HG03280 (cell line): ENCODE results near the gene RPS6KB1.
A peak's percentile ranks its signal among the peaks of the same experiment; 100 is the strongest.
"Not testable (repeated sequence)": the region's sequence is repeated elsewhere in the genome, so short reads cannot be mapped to it uniquely, and the experiment has no call there.

ENCODE experiments used
- ATAC-seq: cut with Tn5 transposase; IDR thresholded peaks from one replicate; pipeline ENCODE4 v1.9.1; 2021; ENCODE audit warnings: mild to moderate bottlenecking, moderate library complexity; ENCODE audit not compliant: unreplicated experiment

RPS6KB1 gene

DNA sequence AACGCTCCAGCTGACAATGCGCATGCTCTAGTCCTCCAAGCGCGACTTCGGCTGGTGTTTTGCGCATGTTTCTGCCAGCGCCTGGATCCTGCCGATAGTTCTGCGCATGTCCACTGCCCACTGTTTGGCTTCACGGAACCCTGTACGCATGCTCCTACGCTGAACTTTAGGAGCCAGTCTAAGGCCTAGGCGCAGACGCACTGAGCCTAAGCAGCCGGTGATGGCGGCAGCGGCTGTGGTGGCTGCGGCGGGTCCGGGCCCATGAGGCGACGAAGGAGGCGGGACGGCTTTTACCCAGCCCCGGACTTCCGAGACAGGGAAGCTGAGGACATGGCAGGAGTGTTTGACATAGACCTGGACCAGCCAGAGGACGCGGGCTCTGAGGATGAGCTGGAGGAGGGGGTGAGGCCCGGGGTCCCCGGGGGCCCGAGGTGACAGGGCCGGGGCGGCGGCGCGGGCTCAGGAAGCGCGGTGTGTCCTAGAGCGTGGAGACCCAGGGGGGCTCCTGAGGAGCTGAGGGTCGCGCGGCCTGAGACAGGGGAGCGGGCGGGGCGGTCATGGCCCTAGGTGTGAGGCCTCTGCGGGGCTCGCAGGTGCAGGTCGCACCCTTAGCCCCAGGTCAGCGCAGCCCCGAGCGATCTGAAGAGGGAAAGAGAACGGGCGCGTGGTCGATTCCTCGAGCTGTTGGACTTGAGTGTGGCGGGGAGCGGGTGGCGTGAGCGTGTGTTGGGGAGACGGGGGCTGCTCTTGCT, at the start of gene RPS6KB1, which contains the start of gene TUBD1:
TSS of gene RPS6KB1 (plus strand) at position 198 of the 752 bp plus-strand sequence. CDS start at position 262, 64 bp downstream.
TSS of gene TUBD1 (minus strand) at position 20 of the 752 bp plus-strand sequence. CDS start 1,941 bp downstream, outside the sequence.
- peak; percentile 88 for ATAC-seq

DNA sequence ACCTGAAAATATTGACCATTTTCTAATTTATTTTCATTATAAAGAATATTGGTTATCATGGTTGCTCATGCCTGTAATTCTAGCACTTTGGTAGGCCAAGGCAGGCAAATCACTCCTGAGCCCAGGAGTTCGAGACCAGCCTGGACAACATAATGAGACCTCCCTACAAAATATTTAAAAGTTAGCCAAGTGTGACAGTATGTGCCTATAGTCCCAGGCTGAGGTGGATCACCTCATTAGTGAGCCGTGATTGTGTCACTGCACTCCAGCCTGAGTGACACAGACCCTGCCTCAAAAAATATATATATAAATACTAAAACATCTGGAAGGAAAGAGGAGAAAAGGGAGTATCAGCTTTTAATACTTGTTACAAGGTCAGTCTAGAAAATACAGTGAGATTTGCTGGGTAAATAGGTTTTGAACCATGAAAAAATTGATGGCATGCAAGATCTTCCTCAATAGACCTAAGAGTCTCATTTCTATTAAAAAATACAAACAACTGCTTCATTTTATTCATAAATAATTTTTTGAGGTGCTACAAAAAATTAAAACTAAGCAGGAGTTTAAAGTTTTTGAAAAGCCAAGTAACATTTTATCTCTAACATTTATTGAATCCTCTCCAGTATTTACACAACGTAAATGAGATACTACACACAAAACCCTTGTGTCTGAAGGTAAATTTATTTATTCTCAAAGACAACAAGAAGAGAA, 47.9 kb upstream of the RPS6KB1 start:
- ATAC-seq = no peak

DNA sequence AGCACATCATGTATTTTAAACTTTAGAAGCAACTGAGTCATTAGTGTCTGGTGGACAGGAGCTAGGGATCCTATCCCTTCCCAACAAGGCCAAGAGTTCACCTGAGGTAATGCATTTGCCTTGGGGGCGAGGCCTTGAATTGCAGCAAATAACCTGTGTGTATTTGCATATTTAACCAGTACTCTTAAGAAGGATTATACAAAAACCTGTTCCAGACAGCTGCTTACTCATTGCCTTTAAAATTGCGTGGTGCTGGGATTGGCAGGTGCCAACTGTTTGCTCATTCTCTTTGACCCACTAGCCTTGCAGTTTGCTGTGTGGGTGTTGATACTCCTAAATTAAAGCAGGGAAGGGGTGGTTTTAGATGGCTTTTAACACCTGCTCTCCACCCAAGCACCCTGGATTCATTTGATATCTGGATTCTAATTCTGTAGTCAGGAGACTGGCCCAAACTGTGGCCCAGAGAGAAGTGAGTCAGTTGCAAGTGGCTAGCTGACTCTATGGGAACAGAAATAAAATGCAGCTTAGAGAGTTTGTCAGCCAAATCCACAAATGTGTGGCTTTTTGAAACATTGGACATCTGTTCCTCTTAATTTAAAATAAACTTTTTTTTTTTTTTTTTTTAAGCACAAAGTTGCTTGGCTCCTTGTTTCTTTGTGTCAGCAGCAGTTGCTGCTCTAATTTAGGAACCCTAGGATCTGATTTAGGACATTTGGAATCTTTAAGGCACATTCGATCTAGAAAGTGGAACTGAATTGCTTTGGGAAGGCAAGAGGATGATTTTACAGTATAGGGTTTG, 47.1 kb upstream of the RPS6KB1 start:
- no peak for ATAC-seq

DNA sequence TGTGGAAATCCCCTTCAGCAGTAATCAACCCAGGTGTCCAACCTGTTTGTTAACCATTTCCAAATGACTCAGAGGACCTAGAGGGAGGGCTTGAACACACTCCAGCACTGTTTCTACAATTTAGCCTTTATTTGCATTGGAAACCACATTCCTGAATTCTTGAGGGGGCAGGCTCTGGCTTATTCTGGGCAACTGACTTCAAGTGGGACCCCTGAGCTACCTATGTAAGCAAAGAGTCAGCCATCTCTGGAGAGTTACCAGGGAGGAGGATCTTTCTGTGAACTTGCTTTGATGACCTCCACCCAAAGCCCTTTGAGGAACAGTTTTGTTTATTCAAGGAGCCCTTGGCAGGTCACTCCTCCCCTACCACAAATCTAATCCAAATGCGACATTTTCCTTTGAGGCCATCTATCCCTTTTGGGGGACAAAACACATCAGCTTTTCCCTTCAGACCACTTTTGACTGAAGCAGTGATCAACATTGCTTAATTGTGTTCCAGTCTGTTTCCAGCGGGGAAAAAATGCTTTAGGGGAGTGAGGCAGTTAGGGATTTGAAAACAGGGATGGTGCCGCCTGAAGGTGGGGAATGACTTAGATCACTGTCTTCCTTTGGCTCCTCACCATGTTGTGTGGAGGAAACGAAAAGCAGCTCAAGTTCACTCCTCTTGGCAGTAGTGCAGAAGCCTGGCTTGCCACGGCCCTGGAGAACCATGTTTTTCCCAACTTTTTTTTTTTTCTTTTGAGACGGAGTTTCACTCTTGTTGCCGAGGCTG, 46.3 kb upstream of the RPS6KB1 start:
- ATAC-seq = no peak

DNA sequence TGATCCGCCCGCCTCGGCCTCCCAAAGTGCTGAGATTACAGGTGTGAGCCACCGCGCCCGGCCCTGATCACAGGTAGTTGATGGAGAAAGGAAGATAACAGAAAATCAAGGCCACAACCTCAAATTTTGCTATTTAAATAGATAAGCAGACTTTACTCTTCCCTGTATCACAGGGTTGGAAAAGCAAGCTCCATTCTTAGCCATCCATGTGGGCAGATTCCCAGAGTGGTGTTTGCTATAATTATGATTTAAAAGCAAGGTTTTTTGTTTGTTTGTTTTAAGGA, 44.6 kb upstream of the RPS6KB1 start:
- no peak for ATAC-seq

DNA sequence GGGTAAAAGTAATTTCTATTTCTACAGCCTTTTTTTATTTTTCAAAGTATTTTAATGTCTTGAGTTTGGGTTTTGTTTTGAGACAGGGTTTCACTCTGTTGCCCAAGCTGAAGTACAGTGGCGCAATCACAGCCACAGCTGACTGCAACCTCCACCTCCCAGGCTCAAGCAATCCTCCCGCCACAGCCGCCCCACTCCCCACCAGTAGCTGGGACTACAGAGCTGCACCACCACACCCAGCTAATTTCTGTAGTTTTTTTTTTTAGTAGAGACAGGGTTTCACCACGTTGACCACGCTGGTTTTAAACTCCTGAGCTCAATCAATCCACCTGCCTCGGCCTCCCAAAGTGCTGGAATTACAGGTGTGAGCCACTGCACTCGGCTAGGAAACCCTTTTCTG, 44.1 kb upstream of the RPS6KB1 start:
- ATAC-seq = no peak

DNA sequence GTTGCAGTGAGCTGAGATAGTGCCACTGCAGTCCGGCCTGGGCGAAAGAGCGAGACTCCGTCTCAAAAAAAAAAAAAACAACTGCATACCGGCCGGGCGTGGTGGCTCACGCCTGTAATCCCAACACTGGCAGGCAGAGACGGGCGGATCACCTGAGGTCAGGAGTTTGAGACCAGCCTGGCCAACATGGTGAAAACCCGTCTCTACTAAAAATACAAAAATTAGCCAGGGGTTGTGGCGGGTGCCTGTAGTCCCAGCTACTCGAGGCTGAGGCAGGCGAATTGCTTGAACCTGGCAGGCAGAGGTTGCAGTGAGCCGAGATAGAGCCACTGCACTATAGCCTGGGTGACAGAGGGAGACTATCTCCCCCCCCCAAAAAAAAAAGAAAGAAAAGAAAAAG, 42.6 kb upstream of the RPS6KB1 start:
- ATAC-seq = not testable (repeated sequence)

DNA sequence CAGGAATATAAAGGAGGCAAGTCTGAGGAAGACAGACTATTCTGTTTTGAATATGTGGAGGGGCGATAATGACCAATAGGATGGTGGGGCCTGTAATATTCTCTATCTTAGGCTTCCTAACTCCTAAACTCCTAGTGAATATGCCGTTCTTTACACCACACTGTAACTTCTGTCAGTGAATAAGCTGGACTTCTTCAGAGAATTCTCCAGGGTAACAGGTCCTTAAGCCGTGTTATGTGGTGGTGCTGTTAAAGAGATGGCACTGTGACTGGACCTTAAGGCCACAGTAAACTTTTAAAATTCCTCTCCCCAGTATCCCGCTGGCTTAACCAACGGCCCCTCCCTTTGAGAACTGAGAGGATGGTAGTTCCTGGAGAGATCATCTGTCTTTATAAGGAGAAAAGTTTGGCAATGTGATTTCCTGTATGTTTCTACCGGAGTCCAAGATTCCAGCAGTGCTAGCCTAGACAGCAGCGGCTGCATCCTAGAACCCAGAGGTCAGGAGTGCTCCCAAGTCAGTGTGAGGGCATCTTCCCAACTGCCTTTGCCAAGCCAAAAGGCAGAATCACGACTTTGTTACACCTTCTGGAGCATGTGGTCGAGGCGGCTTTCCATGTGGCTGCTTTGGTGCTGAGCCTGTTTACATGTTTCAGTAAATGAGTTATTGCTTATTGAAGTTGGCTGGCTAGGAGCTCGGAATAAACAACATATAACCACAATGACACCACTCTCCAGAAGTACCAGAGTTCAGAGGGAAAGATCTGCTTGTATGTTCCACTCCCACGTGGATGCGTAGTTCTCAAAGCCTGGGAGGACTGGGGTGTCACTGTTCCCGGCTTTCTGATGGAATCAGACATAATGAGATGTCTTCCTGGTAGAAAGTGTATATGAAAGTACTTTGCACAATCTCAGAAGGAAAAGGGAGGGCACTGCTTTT, 41.2 kb upstream of the RPS6KB1 start:
- no peak for ATAC-seq

DNA sequence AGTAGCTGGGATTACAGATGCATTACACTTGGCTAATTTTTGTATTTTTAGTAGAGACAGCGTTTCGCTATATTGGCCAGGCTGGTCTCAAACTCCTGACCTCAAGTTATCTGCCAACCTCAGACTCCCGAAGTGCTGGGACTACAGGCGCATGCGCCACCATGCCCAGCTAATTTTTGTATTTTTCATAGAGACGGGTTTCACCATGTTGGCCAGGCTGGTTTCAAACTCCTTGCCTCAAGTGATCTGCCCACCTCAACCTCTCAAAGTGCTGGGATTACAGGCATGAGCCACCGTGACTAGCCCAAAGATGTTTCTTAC, 40.1 kb upstream of the RPS6KB1 start:
- not testable (repeated sequence) for ATAC-seq

DNA sequence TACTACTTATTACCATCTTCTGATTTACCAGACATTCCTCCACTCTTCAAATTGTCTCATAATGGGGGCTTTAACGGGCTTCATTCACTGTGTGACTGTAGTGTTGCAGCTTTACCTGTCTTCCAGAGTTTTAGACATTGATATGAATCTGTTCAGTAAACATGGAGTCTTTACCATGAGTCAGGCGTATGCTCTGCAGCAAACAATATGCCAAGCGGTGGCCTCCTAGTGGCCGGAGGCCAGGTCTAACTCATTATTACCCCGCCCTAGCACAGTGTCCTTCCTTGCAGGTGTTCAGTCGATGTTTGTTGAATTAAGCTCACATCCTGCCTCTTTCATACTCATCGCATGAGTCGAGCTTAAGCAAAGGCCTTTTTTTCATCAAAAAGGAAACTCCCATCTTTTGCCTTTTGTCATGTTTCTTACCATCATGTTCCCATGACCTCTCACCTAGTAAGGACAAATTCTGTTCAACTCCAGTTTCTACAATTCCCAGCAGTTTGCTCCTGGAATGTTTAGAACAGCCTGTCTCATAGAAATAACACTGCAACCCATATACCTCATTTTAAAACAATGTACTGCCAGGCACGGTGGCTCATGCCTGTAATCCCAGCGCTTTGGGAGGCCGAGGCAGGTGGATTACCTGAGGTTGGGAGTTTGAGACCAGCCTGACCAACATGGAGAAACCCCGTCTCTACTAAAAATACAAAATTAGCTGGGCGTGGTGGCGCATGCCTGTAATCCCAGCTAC, 39.6 kb upstream of the RPS6KB1 start:
- ATAC-seq = peak; percentile 54

DNA sequence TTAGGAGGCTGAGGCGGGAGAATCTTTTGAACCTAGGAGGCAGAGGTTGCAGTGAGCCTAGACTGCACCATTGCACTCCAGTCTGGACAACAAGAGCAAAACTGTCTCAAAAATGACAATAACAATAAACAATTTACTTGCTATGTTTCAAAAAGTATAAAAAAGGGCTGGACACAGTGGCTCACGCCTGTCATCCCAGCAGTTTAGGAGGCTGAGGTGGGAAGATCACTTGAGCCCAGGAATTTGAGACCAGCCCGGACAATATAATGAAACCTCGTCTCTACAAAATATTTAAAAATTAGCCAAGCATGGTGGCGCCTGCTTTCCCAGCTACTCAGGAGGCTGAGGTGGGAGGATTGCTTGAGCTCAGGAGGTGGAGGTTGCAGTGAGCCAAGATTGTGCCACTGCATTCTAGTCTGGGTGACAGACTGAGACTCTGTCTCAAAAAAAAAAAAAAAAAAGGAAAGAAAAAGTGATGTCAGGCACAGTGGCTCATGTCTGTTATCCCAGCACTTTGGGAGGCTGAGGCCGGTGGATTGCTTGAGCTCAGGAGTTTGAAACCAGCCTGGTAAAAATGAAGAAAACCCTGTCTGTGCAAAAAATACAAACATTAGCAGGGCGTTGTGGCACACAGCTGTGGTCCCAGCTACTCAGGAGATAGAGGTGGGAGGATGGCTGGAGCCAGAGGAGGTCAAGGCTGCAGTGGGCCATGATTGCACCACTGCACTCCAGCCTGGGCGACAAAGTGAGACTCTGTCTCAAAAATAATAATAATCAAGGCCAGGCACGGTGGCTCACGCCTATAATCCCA, 38.8 kb upstream of the RPS6KB1 start:
- ATAC-seq = not testable (repeated sequence)

DNA sequence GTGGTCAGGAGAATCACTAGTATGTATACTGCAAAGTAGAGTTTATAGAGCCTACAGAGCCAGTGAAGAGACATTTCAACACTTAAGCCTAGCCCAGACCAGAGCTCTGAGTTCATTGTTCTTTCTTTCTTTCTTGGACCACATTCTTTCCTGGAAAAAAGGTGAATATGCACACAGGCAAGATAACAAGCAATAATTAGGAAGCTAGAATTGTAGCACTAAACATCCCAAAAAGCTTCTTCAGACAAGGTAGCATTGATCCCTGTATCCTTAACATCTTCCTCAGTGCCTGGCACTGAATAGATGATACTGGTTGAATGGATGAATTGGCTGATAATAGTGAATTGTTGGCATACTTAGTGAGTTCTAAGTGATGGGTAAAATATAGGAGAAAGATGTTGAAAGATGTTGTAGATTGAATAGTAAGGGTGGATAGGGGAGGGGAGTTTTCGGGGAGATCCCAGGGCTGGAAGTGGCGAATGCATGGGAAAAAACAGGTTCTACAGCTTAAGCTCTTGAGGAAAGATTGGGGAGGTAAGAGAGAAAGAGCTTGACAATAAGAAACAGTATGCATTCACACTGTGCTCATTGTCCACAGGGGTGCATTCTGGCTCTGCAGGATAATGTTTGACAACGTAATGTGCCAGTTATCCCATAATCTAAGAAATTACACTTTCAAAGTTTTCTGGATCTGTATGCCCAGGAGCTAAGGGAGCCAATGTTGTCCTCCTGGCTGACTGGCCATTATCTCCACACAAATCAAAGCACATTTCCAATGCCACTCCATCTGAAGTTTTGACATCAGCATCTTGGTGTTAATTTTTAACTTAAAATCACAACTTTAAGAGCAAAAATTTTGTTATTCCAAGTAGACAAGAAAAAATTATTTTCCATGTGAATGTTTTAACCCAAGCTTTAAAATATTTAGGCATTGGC, 35.8 kb upstream of the RPS6KB1 start:
- ATAC-seq = no peak

DNA sequence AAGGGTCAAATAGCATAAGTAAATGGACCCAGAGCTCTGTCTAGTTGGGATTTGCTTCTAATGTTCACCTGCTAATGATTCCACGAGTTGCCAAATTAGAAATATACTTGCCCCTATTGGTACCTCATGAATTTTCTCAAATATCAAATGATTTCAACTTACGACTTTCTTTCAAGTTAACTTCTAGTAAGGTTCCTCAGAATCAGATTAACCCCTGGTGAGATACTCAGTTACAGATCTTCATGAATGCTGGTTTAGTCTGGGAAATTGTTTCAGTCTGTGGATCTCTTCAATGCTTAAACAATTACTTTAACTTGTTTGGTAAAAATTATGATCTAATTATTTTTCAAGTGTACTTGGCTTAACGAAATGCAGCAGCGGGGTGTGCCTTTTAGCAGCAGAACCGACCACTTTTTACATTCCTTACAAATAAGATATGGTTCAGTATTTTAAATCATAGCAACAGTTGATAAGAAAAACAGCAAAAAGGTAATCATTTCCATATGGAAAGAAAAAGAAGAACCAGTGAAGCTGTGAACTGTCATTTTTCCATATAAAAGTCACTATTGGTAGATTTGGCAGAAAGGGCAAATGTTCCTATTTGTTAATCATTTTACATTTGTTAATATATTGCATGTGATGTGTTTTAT, 34.6 kb upstream of the RPS6KB1 start:
- no peak for ATAC-seq

DNA sequence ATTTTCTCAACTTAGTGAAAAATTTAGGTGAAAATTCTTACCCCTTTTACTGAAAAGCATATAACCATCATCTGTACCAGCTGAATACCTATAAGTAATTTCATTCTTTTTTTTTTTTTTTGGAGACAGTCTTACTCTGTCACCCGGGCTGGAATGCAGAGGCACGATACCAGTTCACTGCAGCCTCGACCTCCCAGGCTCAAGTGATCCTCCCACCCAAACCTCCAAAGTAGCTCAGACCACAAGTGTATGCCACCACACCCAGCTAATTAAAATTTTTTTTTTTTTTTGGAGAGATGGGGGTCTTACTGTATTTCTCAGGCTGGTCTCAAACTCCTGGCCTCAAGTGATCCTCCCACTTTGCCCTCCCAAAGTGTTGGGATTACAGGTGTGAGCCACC, 34.0 kb upstream of the RPS6KB1 start:
- ATAC-seq = no peak

DNA sequence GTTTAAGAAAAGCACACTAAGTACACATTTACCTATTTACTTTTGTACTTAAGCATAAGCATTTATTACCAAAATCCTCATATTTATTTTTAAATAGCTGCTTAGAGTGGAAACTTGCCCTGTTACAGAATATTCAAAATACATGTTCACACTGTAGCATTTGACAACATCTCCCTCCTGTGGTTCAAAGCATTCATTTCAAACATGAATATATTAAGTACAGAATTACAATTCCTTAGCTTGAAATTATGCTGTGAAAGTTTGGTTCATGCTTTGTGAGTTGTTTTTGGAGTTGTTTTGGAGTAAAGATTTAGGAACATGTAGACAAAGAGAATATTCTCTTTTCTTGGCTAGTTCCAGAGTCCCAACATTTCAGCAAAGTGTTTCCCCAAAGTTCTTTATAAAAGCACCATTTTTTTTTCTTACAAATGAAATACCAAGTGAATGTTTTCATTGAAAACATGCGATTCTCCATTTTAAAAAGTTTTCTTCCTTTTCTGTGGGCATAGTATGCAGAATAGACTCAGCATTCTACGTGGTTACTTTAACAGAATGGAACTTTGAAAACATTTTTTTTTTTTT, 33.4 kb upstream of the RPS6KB1 start:
- ATAC-seq = no peak

DNA sequence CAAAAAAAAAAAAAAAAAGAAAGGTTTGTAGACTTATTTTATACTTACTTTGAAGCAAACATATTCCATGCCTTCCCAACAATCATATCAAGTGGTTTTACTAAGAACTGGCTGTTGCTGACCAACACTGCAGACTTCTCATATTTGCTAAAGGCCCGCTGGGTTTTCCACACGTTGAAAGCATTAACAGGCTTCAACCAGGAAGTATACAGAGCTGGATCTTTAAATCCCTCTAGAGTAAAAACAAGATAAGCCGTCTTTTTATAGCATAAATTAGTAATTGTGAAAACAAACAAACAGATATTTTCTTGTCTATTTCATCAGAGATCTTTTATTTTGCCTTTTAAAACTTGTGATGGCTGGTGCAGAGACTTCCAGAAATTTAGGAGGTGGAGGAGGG, 29.3 kb upstream of the RPS6KB1 start:
- no peak for ATAC-seq

DNA sequence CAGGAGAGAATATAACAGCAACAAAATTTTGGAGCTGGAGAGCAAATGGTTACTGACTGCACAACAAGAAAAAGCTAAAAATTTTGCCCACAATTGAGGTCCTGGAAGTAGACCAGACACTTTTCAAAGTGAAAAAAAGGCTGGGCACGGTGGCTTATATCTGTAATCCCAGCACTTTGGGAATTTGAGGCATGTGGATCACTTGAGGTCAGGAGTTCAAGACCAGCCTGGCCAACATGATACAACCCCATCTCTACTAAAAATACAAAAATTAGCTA, 23.0 kb upstream of the RPS6KB1 start:
- no peak for ATAC-seq
